LNCaP clone FGC (cell line): Measurements from ENCODE around the gene MPST.
"Not testable (repeated sequence)": the region's sequence is repeated elsewhere in the genome, so short reads cannot be mapped to it uniquely, and the experiment has no call there.

Source experiments
- DNase-seq: peaks from one replicate; pipeline ENCODE4 v3.0.0-alpha.2; 2011; ENCODE audit warnings: low read depth
- H3K4me3 ChIP-seq: 2 replicates; pipeline ENCODE4 v1.5.1; 2011; ENCODE audit warnings: mild to moderate bottlenecking, low read depth, low read length, control low read depth
- TF ChIP-seq, protein P1 (sequence below): IDR thresholded peaks from 2 replicates; pipeline ENCODE4 v1.5.1; 2012; ENCODE audit warnings: mild to moderate bottlenecking; ENCODE audit not compliant: control insufficient read depth, insufficient read depth; ENCODE audit errors: extremely low read depth

MPST gene

DNA sequence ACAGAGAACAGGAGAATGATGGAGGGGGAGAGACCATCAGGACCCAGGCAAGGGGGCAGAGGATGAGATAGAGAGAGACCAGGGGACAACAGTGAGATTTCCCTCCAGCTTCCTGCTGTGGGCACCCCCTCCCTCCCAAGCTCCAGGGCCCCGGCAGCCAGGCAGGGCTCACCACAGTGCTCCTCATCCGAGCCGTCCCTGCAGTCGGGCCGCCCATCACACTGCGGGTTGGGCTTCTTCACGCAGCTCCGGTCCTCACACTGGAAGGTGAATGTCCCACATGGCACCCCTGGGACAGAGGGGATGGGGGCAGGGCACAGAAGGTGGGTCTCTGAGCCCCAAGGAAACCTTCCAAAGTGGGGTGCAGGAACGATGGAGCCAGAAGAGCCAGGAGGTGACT is 51.2 kb downstream of the MPST start:
- TF ChIP-seq, protein P1, sequence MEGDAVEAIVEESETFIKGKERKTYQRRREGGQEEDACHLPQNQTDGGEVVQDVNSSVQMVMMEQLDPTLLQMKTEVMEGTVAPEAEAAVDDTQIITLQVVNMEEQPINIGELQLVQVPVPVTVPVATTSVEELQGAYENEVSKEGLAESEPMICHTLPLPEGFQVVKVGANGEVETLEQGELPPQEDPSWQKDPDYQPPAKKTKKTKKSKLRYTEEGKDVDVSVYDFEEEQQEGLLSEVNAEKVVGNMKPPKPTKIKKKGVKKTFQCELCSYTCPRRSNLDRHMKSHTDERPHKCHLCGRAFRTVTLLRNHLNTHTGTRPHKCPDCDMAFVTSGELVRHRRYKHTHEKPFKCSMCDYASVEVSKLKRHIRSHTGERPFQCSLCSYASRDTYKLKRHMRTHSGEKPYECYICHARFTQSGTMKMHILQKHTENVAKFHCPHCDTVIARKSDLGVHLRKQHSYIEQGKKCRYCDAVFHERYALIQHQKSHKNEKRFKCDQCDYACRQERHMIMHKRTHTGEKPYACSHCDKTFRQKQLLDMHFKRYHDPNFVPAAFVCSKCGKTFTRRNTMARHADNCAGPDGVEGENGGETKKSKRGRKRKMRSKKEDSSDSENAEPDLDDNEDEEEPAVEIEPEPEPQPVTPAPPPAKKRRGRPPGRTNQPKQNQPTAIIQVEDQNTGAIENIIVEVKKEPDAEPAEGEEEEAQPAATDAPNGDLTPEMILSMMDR, result no peak
- no peak for DNase-seq
- no peak overlapping the region for H3K4me3 ChIP-seq

DNA sequence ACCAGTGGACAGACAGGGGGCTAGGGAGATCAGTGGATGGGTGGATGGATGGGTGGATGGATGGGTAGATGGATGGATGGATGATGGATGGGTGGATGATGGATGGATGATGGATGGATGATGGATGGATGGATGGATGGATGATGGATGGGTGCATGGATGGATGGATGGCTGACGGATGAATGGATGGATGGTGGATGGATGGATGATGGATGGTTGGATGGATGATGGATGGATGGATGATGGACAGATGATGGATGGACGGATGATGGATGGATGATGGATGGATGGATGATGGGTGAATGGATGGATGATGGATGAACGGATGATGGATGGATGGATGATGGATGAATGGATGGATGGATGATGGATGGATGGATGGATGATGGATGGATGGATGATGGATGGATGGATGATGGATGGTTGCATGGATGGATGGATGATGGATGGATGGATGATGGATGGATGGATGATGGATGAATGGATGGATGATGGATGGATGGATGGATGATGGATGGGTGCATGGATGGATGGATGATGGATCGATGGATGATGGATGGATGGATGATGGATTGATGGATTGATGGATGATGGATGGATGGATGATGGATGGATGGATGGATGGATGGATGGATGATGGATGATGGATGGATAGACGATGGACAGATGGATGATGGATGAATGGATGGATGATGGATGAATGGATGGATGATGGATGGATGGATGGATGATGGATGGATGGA is 52.5 kb downstream of the MPST start:
- DNase-seq, H3K4me3 ChIP-seq: not testable (repeated sequence)

DNA sequence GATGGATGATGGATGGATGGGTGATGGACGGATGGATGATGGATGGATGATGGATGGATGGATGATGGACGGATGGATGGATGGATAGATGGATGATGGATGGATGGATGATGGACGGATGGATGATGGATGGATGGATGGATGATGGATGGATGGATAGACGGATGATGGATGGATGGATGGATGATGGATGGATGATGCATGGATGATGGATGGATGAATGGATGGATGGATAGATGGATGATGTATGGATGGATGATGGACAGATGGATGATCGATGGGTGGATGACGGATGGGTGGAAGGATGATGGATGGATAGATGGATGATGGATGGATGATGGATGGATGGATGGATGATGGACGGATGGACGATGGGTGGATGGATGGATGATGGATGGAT is 53.1 kb downstream of the MPST start:
- TF ChIP-seq, protein P1, result no peak
- H3K4me3 ChIP-seq, result no peak overlapping the region
- no peak for DNase-seq

DNA sequence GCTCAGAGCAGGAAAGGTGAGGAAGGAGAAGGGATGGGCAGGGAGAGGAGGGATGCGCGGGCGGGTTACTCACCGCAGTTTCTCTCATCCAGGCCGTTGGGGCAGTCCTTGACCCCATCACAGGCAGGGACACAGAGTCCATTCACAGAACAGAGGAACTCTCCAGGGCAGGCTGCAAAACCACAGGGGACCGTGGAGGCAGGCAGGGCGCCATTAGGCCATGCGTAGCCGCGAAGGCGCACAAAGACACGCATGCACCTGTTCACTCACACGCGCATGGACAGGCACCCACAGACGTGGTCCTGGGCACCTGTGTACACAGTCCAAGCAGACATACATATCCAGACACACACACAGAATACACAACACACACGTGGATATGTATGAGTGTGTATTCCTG is 55.0 kb downstream of the MPST start:
- DNase-seq, result no peak

DNA sequence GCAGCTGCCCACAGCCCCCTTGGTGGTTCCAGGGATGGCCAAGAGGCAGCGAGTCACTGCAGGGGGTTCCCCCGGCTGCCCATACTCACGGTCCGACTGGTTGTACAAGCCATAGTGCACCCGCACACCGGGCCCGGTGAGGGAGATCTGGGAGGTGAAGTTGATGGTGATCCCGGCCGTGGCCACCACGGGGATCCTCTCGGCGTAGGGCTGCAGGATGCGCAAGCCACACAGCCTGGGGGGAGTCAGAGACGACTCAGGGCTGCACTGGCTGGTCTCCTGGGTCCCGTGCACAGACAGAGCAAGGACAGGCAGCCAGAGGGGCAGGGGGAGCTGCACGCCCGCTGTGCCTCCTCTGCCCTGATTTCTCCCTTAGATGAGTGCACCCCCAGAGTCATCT is 55.5 kb downstream of the MPST start:
- H3K4me3 ChIP-seq, result no peak overlapping the region
- no peak for DNase-seq
- TF ChIP-seq, protein P1, result no peak

More for the DNA sequence above, 55.0 kb downstream of the MPST start:
- no peak overlapping the region for H3K4me3 ChIP-seq
- TF ChIP-seq, protein P1, result no peak

DNA sequence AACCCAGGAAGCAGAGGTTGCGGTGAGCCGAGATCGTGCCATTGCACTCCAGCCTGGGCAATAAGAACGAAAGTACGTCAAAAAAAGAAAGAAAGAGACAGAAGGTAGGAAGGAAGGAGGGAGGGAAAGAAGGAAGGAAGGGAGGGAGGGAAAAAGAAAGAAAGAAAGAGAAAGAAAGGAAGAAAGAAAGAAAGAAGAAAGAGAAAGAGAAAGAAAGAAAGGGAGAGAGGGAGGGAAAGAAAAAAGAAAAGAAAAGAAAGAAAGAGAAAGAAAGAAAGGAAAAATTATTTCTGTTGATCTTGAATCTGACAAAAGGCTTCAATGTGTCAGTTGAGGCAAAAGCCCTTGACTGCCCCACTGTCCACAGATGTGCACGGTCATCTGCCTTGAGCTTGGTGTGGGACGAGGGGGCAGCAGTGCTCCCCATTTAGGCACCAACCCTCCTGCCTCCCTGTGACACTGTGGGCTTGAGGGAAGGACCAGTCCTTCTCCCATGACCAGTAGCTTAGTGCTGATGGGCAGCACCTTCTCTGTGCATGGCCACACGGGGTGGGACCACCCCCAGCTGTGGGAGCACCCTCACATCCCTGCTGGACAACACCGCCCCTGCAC is 56.4 kb downstream of the MPST start:
- TF ChIP-seq, protein P1, result no peak
- no peak overlapping the region for H3K4me3 ChIP-seq
- no peak for DNase-seq

DNA sequence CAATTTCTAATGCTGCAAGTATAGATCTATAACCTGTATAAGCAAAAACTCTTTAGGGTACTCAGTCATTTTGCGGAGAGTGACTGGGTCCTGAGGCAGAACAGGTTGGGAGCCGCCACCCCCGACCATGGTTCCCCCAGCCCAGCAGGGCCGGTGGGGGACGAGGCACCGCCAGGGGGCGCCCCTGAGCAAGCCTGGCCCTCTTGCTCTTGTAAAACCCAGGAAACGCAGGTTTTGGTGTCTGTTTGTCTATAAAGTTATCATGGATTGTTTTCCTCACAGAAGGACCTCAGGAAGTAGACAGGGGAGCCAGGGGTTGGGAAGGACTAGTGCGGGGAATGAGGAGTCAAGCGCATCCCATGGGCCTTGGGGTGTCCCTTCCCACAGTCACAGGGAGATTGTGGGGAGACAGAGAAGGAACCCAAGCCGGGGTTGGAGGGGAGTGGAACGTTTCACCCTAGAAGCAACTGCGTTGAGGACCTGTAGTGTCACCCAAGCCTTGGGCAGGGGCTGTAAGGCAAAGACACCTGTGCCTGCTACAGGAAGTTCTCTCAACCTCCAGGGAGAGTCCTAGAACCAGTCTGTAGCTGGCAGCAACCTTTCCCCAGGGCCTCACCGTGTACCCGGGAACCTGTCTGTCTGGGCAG is 58.4 kb downstream of the MPST start:
- TF ChIP-seq, protein P1, result peak; percentile 85
- H3K4me3 ChIP-seq, result no peak overlapping the region
- DNase-seq, result peak; percentile 32
